ENCODE measurements around the gene KCND3. TPM values are rescaled to one million over a fixed set of nuclear protein-coding genes. Genes with fewer than 3 reads are reported as not detected.

Gene KCND3
- total RNA-seq, 1 donor from 2014 or later = 0.03 TPM

DNA sequence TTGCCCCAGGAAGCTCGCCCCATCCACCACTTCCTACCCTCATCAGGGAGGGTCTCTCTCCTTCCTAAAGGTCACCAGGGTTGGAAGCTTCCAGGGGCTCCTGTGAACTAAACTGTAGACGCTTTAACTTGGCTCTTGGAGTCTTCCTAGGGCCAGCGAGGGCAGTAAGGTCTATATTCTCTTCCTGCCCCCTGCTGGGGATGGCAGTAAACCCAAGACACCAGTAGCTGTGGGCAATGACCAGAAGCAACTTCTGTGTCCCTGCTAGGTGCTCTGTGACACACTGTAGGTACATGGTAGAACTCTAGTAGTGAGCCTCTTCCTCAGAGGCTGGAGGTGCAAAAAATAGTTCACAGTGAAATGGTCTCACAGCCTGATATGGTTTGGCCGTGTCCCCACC, 30.0 kb downstream of the KCND3 start:
- no peak for DNase-seq (ENCODE audit: low read depth)

DNA sequence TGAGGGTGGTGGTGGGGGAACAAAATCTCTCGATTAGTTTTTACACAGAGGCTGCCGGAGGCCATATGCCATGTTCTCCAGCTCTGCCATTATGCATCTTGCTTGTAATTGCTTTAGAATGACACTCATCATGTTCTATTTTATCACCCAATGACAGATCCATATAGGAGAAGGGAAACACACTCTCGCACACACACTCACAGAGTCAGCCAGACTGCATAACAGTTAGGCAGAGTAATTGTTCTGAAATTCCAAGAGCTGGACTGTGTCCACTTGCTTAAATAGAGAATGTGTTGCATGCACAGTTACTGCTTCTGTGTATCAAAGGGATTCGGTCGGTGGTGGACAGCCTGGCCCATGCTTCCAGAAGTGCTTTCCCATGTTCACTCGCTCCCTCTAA, 30.6 kb downstream of the KCND3 start:
- DNase-seq (ENCODE audit: low read depth) = no peak

DNA sequence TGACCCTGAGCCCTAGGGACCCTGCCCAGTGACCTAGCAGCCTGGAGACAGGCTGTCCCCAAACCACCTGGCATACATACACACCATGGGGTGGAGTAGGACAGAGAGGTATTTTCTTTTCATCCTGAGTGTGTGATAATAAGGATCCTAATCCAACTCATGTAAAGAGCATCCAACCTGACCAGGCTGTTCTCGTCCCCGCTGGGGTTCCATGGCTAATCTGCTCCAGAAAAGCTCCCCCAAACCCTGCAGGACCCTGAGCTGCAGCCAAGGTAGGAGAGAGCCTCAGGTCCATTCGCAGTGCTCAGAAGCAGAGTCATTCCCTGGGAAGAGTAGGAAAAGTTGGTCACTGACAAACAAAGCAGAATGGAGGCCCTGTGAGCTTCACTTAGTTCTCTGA, 31.4 kb downstream of the KCND3 start:
- no peak for DNase-seq (ENCODE audit: low read depth)

GRCh38 chr1:111956155-111956771, 33.2 kb downstream of the KCND3 start:
- no peak for DNase-seq (ENCODE audit: low read depth)

GRCh38 chr1:111955755-111956154, 33.7 kb downstream of the KCND3 start:
- no peak for DNase-seq (ENCODE audit: low read depth)

GRCh38 chr1:111953797-111954196, 35.7 kb downstream of the KCND3 start:
- DNase-seq (ENCODE audit: low read depth) = no peak

GRCh38 chr1:111952125-111952657, 37.3 kb downstream of the KCND3 start:
- no peak for DNase-seq (ENCODE audit: low read depth)

- peak; percentile 44 for DNase-seq (ENCODE audit: low read depth)
These were observed 41.0 kb downstream of the KCND3 start for GRCh38 chr1:111948209-111949171.

DNA sequence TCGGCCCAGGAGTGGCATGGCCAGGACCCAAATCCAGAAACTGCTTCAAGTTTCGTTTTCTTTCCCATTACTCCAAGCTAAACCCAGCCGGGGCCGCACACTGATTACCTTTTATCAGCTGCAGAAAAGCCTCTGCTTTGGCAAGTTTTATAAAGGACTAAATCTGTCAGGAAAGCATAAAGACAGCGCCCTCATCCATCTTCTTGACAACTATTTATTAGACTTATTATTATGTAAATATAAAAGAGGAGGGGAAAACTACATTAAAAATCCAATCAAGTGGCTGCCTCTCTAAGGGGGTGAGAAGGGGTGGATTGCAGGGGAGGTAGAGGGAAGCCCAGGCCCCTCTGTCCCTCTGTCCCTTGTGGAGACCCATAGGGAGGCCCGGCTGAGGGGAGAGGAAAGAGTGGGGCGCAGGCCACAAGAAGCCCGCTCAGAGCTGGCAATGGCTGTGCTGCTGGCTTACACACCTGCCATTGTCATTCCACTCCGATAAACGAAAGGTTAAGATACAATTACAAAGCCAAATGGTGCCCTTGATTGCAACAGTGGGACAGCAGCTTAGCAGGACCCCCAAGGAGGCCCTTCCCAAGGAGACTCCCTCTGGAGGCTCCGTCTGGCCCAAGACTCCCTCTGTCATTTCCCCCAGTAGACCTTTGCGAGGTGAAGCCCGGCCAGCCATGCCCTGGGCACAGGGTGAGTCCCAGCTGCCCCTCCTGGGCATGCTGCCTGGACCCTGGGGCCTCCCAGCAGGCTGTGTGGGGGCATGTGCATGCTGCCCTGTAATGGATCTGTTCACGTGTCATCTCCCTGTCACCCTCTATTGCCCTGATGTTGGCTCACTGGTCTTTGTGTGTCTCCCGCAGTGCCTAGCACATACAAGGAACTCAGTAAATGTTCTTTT, 45.4 kb downstream of the KCND3 start:
- peak; percentile 8 for DNase-seq (ENCODE audit: low read depth)

DNA sequence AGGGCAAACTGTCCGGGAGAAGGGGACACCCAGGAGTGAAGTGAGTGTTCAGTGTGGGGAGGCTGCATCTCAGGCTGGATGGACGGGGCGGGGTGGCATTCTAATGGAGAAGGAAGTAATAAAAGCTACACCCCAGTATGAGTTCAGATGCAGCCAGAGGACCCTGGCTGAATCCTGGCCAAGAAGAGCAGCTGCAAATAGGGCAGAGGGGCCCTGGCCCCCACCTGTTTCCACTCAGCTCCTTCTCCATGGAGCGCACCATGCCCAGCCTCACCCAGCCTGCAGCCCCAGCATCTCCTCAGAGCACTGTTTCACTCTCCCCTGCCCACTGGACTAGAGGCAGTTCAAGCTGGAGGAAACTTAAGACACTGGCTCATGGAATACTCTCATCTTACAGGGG, 46.4 kb downstream of the KCND3 start:
- no peak for DNase-seq (ENCODE audit: low read depth)

- no peak for DNase-seq (ENCODE audit: low read depth)
These were observed 50.9 kb downstream of the KCND3 start for GRCh38 chr1:111938536-111938935.

- DNase-seq (ENCODE audit: low read depth) = no peak
These were observed 51.3 kb downstream of the KCND3 start for GRCh38 chr1:111938123-111938522.

GRCh38 chr1:111937147-111937725, 52.2 kb downstream of the KCND3 start:
- DNase-seq (ENCODE audit: low read depth) = no peak

- DNase-seq (ENCODE audit: low read depth) = no peak
These were observed 55.2 kb downstream of the KCND3 start for GRCh38 chr1:111934106-111934852.

DNA sequence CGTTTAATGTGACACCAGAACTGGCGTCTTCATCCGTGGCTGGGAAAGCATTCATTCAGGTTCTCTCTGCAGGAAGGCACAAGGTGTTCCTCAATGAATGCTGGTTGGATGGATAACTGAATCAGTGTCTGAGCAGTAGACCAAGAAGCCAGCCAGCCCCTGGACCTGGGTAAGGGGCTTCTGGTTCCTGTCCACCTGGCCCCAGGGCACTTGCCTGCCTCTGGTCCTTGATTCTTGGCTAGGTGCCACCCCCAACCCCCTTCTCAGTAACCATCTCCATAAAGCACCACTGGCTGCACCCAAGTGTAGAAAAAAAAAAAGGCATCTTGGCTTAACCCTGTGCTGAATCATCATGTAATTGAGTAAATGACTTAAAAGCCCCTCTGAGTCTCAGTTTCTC, 59.1 kb downstream of the KCND3 start:
- no peak for DNase-seq (ENCODE audit: low read depth)

- DNase-seq (ENCODE audit: low read depth) = no peak
These were observed 60.9 kb downstream of the KCND3 start for GRCh38 chr1:111928531-111928930.

DNA sequence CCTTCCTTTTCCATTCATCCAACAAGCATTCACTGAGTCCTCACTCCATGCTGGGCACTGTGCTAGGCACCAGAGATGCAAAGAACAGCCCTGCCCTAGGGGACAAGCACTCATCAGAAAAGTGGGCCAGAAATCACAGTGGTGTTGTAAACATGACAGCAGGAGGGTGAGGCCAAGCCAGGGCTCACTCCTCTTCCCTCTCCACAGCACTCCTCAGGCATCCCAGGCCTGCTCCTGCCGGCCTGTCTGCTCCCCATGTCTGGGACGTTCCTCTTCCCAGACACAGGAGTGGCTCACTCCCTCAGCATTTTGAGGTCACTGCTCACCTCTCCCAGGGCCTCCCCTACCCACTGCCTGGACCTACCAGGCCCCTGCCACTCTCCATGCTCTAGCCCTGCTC, 61.8 kb downstream of the KCND3 start:
- no peak for DNase-seq (ENCODE audit: low read depth)

DNA sequence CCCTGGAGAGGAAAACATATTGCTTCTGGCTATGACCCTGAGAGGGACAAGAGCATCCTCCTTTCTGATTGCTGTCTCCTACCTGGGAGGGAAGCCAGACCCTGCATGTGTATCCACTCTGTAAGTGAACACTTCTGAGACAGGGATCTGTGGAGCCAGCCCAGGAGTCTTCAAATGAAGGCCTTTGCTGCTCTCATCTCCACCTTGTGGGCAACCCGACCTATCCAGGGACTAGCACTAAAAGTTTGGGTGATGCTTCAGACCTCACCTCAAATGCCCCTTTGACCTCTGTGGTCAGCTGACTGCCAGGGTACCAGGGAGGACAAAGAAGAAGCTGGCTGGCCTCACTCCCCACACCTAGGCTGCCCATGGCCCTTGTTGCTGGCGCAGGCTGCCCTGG, 64.7 kb downstream of the KCND3 start:
- DNase-seq (ENCODE audit: low read depth) = no peak

DNA sequence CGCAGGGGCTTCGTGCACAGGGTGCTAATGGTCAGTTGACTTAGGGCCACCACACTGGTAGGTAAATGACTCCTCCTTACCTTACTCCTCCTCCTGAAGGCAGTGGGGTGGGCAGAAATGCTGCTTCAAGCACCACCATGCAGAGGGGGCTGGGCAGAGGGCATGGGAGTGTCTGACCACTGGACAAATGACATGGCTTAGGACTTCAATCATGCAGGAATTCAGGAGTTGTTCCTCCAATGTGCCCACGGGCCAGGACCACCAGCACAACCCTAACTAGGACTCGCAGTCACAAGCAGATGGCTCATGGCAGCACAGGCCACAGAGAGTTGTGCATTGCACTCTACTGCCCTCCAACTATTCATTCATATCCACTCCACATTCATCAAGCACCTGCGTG, 65.7 kb downstream of the KCND3 start:
- DNase-seq (ENCODE audit: low read depth) = no peak

- no peak for DNase-seq (ENCODE audit: low read depth)
These were observed 67.5 kb downstream of the KCND3 start for GRCh38 chr1:111921948-111922347.

Data from myocyte (in vitro differentiated cells).